HCT116 (cell line): ENCODE measurements around the gene ENOX1.

Experiments used
- CTCF ChIP-seq, 3 experiments: fragments of 200-600 bp in 1 of 3; sonication (generic) in 1 of 3; IDR thresholded peaks in 2 of 3; conservative IDR thresholded peaks in 1 of 3; 2 replicates each; pipeline ENCODE4 v1.5.1; 2012 to 2017; ENCODE audit warnings: low read depth in 2 of 3, low read length in 2 of 3, antibody characterized with exemption in 1 of 3, borderline replicate concordance in 1 of 3, control low read depth in 1 of 3, mild to moderate bottlenecking in 1 of 3, mixed read lengths in 1 of 3, mixed run types in 1 of 3, moderate library complexity in 1 of 3; ENCODE audit not compliant: insufficient read depth in 1 of 3
- EZH2 ChIP-seq: fragments of 200-600 bp; sonication (generic); IDR thresholded peaks from 2 replicates; pipeline ENCODE4 v1.6.1; 2017; ENCODE audit warnings: antibody characterized with exemption, mixed run types
- POLR2A ChIP-seq: IDR thresholded peaks from 2 replicates; pipeline ENCODE4 v1.7.0; 2011; ENCODE audit warnings: borderline replicate concordance; ENCODE audit not compliant: insufficient read depth, insufficient read length; ENCODE audit errors: extremely low read depth

- TF ChIP-seq CTCF (IDR thresholded peaks at IDR 0.05 in 2 of 3, conservative IDR thresholded peaks at IDR 0.05 in 1 of 3; ENCODE audit: borderline replicate concordance in 1 of 3, insufficient read depth in 1 of 3, low read depth in 2 of 3, low read length in 2 of 3) = no peak
- no peak for TF ChIP-seq POLR2A
- no peak for TF ChIP-seq EZH2
Measured at GRCh38 chr13:43431841-43432240, 354.9 kb downstream of the ENOX1 start.
